ENCODE measurements around the gene C18orf32.

DNA sequence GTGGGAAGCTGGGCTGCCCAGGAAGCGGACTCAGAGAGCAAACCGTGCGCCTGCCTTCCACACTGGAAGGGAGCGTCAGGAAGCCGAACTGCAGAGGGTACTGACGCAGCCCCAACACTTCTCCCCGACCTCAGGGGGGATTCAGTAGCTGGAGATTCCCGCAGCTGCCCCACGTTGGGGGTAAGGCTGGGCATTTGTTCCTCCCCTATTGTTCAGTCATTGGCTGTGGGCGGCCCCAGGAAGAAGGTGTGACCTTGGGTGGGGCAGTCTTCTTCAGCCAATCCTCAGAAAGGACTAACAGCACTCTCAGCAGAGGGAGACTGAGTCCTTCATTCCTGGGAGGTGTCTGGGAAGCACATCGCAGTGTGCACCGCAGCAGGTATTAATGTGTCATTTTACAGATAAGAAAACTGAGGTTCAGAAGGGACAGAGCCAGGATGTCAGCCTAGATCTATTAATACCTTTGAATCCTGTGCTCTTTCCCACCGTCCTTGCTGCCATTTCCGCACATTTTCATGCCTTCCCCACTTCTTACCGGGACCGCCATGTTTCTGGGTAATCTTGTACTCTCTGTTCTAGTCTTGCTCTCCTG lies 12.1 kb upstream of the C18orf32 start:
- TF ChIP-seq, protein P1, sequence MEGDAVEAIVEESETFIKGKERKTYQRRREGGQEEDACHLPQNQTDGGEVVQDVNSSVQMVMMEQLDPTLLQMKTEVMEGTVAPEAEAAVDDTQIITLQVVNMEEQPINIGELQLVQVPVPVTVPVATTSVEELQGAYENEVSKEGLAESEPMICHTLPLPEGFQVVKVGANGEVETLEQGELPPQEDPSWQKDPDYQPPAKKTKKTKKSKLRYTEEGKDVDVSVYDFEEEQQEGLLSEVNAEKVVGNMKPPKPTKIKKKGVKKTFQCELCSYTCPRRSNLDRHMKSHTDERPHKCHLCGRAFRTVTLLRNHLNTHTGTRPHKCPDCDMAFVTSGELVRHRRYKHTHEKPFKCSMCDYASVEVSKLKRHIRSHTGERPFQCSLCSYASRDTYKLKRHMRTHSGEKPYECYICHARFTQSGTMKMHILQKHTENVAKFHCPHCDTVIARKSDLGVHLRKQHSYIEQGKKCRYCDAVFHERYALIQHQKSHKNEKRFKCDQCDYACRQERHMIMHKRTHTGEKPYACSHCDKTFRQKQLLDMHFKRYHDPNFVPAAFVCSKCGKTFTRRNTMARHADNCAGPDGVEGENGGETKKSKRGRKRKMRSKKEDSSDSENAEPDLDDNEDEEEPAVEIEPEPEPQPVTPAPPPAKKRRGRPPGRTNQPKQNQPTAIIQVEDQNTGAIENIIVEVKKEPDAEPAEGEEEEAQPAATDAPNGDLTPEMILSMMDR (IDR thresholded peaks at IDR 0.05; ENCODE audit: extremely low read depth in 1 of 2, insufficient read depth in 1 of 2, low read depth in 1 of 2, low read length in 2 of 2): no peak
- TF ChIP-seq MAX (IDR thresholded peaks at IDR 0.05; ENCODE audit: insufficient read depth, insufficient read length) (no peak), JUN (IDR thresholded peaks at IDR 0.05; ENCODE audit: borderline replicate concordance, insufficient read depth, insufficient read length, low read depth) (no peak), POLR2A (IDR thresholded peaks at IDR 0.05; ENCODE audit: low read depth, low read length) (no peak), POLR2AphosphoS5 (IDR thresholded peaks at IDR 0.05; ENCODE audit: insufficient read depth, low read depth, low read length) (no peak)

Data from endothelial cell of umbilical vein (primary cell).